Activated CD4-positive, alpha-beta T cell treated with anti-CD3 and anti-CD28 coated beads for 4 hours (primary cell): Measurements from ENCODE around the gene RAMACL.
"Not testable (repeated sequence)": the region's sequence is repeated elsewhere in the genome, so short reads cannot be mapped to it uniquely, and the experiment has no call there.

ENCODE experiments used
- DNase-seq, 2 donors: peaks; one replicate each; pipeline ENCODE4 v3.0.0-alpha.2; 2020

RAMACL gene

GRCh38 chr6:166553563-166554271 lies 32.8 kb downstream of the RAMACL start:
- DNase-seq: no peak

- no peak for DNase-seq
Observed at GRCh38 chr6:166552600-166552999, 33.9 kb downstream of the RAMACL start.

- no peak for DNase-seq
Observed at GRCh38 chr6:166551754-166552495, 34.6 kb downstream of the RAMACL start.

GRCh38 chr6:166546653-166547052 lies 39.8 kb downstream of the RAMACL start:
- DNase-seq: no peak

GRCh38 chr6:166545156-166546034 lies 41.1 kb downstream of the RAMACL start:
- DNase-seq: no peak

GRCh38 chr6:166544296-166544605 lies 42.2 kb downstream of the RAMACL start:
- no peak for DNase-seq

- no peak for DNase-seq
Observed at GRCh38 chr6:166543603-166544295, 42.7 kb downstream of the RAMACL start.

- DNase-seq: no peak
Observed at GRCh38 chr6:166542580-166542912, 43.9 kb downstream of the RAMACL start.

- DNase-seq: no peak
Observed at GRCh38 chr6:166541876-166542579, 44.5 kb downstream of the RAMACL start.

GRCh38 chr6:166541366-166541765 lies 45.1 kb downstream of the RAMACL start:
- no peak for DNase-seq

- DNase-seq: peak; percentile 66 to 68
Observed at GRCh38 chr6:166540631-166541331, 45.7 kb downstream of the RAMACL start.

GRCh38 chr6:166539543-166539942 lies 46.9 kb downstream of the RAMACL start:
- no peak for DNase-seq

GRCh38 chr6:166539011-166539385 lies 47.5 kb downstream of the RAMACL start:
- DNase-seq: not testable (repeated sequence)

GRCh38 chr6:166538297-166539010 lies 48.0 kb downstream of the RAMACL start:
- DNase-seq: no peak

- no peak for DNase-seq
Observed at GRCh38 chr6:166534658-166535406, 51.6 kb downstream of the RAMACL start.

GRCh38 chr6:166533205-166533824 lies 53.2 kb downstream of the RAMACL start:
- DNase-seq: no peak
